H1 (cell line): Measurements from ENCODE around the gene NR2F6. TPM values are rescaled to one million over a fixed set of nuclear protein-coding genes. Genes with fewer than 3 reads are reported as not detected.

Experiments used
- BACH1 ChIP-seq: IDR thresholded peaks from 2 replicates; pipeline ENCODE4 v1.6.1; 2012; ENCODE audit warnings: low read length, improper control_type of control experiment
- CEBPB ChIP-seq: IDR thresholded peaks from 2 replicates; pipeline ENCODE4 v1.6.1; 2012; ENCODE audit warnings: low read depth, low read length
- JUN ChIP-seq: IDR thresholded peaks from 2 replicates; pipeline ENCODE4 v1.6.1; 2011; ENCODE audit warnings: low read depth, mild to moderate bottlenecking, improper control_type of control experiment, low read length
- POU5F1 ChIP-seq: IDR thresholded peaks from 2 replicates; pipeline ENCODE4 v1.6.1; 2011; ENCODE audit warnings: low read depth, mild to moderate bottlenecking, low read length, moderate library complexity
- SUZ12 ChIP-seq: fragments of 200-600 bp; sonication (generic); IDR thresholded peaks from 2 replicates; pipeline ENCODE4 v1.6.1; 2012; ENCODE audit warnings: mild to moderate bottlenecking, inconsistent platforms, low read length, moderate library complexity, mixed read lengths
- TAF1 ChIP-seq: IDR thresholded peaks from 2 replicates; pipeline ENCODE4 v1.6.1; 2011; ENCODE audit warnings: mild to moderate bottlenecking, low read depth, low read length
- TAF7 ChIP-seq: optimal IDR thresholded peaks from 2 replicates; pipeline ENCODE3; 2011; ENCODE audit warnings: low read depth, mild to moderate bottlenecking, inconsistent platforms, low read length, moderate library complexity, borderline replicate concordance
- TEAD4 ChIP-seq: IDR thresholded peaks from 2 replicates; pipeline ENCODE4 v1.6.1; 2012; ENCODE audit warnings: low read depth, low read length, inconsistent platforms, mixed read lengths
- ZNF274 ChIP-seq: IDR thresholded peaks from 2 replicates; pipeline ENCODE4 v1.7.0; 2012; ENCODE audit warnings: low read length, borderline replicate concordance; ENCODE audit errors: extremely low read depth
- polyA plus RNA-seq, 7 experiments: library from polyadenylated mRNA; depleted of rRNA in 3 of 7; stranded (reverse) in 5 of 7; unstranded in 2 of 7; fragments of >200 nt in 5 of 7; fragments of 200-250 nt in 2 of 7; gene quantifications; 1 replicate in 5 of 7; 2 replicates in 1 of 7; 4 replicates in 1 of 7; pipeline versions ENCODE4 v1.2.1 to v1.2.3, GENCODE V29; 2011 to 2013; ENCODE audit warnings: missing spikeins in 2 of 7, mixed read lengths in 2 of 7
- total RNA-seq: library from RNA; stranded (reverse); fragmentation: NEBNext Ultra II Directional; extraction: Animal tissue kit (Norgen Biotek cat#: 25700); gene quantifications from 2 replicates; pipeline ENCODE4 v1.2.1, GENCODE V29; 2021
- TF ChIP-seq, protein P1 (sequence below): fragments of 300-600 bp; sonication (generic); IDR thresholded peaks from 2 replicates; pipeline ENCODE4 v1.7.1; 2012; ENCODE audit warnings: low read length, moderate library complexity, mild to moderate bottlenecking, inconsistent platforms; ENCODE audit not compliant: insufficient replicate concordance

Gene NR2F6
- total and polyA plus RNA-seq, 2 of the 8 experiments (the other 6 are each of a cell fraction or from before 2014, with no cell fraction given), result 99.7 to 114 TPM

GRCh38 chr19:17226002-17226933, 19.5 kb downstream of the NR2F6 start, which contains the start of gene OCEL1 (continued):
- TF ChIP-seq, protein P1, sequence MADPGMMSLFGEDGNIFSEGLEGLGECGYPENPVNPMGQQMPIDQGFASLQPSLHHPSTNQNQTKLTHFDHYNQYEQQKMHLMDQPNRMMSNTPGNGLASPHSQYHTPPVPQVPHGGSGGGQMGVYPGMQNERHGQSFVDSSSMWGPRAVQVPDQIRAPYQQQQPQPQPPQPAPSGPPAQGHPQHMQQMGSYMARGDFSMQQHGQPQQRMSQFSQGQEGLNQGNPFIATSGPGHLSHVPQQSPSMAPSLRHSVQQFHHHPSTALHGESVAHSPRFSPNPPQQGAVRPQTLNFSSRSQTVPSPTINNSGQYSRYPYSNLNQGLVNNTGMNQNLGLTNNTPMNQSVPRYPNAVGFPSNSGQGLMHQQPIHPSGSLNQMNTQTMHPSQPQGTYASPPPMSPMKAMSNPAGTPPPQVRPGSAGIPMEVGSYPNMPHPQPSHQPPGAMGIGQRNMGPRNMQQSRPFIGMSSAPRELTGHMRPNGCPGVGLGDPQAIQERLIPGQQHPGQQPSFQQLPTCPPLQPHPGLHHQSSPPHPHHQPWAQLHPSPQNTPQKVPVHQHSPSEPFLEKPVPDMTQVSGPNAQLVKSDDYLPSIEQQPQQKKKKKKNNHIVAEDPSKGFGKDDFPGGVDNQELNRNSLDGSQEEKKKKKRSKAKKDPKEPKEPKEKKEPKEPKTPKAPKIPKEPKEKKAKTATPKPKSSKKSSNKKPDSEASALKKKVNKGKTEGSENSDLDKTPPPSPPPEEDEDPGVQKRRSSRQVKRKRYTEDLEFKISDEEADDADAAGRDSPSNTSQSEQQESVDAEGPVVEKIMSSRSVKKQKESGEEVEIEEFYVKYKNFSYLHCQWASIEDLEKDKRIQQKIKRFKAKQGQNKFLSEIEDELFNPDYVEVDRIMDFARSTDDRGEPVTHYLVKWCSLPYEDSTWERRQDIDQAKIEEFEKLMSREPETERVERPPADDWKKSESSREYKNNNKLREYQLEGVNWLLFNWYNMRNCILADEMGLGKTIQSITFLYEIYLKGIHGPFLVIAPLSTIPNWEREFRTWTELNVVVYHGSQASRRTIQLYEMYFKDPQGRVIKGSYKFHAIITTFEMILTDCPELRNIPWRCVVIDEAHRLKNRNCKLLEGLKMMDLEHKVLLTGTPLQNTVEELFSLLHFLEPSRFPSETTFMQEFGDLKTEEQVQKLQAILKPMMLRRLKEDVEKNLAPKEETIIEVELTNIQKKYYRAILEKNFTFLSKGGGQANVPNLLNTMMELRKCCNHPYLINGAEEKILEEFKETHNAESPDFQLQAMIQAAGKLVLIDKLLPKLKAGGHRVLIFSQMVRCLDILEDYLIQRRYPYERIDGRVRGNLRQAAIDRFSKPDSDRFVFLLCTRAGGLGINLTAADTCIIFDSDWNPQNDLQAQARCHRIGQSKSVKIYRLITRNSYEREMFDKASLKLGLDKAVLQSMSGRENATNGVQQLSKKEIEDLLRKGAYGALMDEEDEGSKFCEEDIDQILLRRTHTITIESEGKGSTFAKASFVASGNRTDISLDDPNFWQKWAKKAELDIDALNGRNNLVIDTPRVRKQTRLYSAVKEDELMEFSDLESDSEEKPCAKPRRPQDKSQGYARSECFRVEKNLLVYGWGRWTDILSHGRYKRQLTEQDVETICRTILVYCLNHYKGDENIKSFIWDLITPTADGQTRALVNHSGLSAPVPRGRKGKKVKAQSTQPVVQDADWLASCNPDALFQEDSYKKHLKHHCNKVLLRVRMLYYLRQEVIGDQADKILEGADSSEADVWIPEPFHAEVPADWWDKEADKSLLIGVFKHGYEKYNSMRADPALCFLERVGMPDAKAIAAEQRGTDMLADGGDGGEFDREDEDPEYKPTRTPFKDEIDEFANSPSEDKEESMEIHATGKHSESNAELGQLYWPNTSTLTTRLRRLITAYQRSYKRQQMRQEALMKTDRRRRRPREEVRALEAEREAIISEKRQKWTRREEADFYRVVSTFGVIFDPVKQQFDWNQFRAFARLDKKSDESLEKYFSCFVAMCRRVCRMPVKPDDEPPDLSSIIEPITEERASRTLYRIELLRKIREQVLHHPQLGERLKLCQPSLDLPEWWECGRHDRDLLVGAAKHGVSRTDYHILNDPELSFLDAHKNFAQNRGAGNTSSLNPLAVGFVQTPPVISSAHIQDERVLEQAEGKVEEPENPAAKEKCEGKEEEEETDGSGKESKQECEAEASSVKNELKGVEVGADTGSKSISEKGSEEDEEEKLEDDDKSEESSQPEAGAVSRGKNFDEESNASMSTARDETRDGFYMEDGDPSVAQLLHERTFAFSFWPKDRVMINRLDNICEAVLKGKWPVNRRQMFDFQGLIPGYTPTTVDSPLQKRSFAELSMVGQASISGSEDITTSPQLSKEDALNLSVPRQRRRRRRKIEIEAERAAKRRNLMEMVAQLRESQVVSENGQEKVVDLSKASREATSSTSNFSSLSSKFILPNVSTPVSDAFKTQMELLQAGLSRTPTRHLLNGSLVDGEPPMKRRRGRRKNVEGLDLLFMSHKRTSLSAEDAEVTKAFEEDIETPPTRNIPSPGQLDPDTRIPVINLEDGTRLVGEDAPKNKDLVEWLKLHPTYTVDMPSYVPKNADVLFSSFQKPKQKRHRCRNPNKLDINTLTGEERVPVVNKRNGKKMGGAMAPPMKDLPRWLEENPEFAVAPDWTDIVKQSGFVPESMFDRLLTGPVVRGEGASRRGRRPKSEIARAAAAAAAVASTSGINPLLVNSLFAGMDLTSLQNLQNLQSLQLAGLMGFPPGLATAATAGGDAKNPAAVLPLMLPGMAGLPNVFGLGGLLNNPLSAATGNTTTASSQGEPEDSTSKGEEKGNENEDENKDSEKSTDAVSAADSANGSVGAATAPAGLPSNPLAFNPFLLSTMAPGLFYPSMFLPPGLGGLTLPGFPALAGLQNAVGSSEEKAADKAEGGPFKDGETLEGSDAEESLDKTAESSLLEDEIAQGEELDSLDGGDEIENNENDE, result no peak
- TF ChIP-seq SUZ12 (no peak), POU5F1 (no peak), TAF1 (peak; percentile 76), TEAD4 (no peak), JUN (no peak), BACH1 (no peak), ZNF274 (no peak), CEBPB (peak; percentile 89), TAF7 (peak; percentile 47)
